Spleen (tissue), 11 donors: ENCODE measurements around the gene ZFYVE28. TPM values are rescaled to one million over a fixed set of nuclear protein-coding genes. Genes with fewer than 3 reads are reported as not detected.

Experiments used
- DNase-seq: peaks from one replicate; pipeline ENCODE4 v3.0.0-alpha.2; 2020
- H3K27ac ChIP-seq, 8 donors: fragments of 200-600 bp; sonication (generic) in 7 of 8; 1 replicate in 4 of 8; 2 replicates in 4 of 8; pipeline versions ENCODE4 v1.5.0 to v1.8.0; 2016 to 2021; ENCODE audit warnings: inconsistent platforms in 4 of 8, mild to moderate bottlenecking in 4 of 8, moderate library complexity in 1 of 8
- H3K27me3 ChIP-seq, 7 donors: fragments of 200-600 bp; sonication (generic) in 6 of 7; replicated peaks in 1 of 7; 1 replicate in 4 of 7; 2 replicates in 3 of 7; pipeline versions ENCODE4 v1.5.0 to v1.8.0; 2016 to 2021; ENCODE audit warnings: inconsistent platforms in 3 of 7, mild to moderate bottlenecking in 1 of 7
- H3K36me3 ChIP-seq, 6 donors: fragments of 200-600 bp; sonication (generic) in 5 of 6; 1 replicate in 4 of 6; 2 replicates in 2 of 6; pipeline versions ENCODE4 v1.5.0 to v1.8.0; 2016 to 2021; ENCODE audit warnings: inconsistent platforms in 2 of 6
- H3K4me1 ChIP-seq, 6 donors: fragments of 200-600 bp; sonication (generic) in 5 of 6; 1 replicate in 3 of 6; 2 replicates in 3 of 6; pipeline versions ENCODE4 v1.5.0 to v1.8.0; 2016 to 2021; ENCODE audit warnings: inconsistent platforms in 3 of 6
- H3K4me3 ChIP-seq, 8 donors: fragments of 200-600 bp; sonication (generic) in 7 of 8; 1 replicate in 4 of 8; 2 replicates in 4 of 8; pipeline versions ENCODE4 v1.5.0 to v1.8.0; 2016 to 2021; ENCODE audit warnings: inconsistent platforms in 4 of 8, mild to moderate bottlenecking in 4 of 8, moderate library complexity in 2 of 8
- H3K9me3 ChIP-seq, 8 donors: fragments of 200-600 bp; sonication (generic) in 7 of 8; 1 replicate in 4 of 8; 2 replicates in 4 of 8; pipeline versions ENCODE4 v1.5.0 to v1.8.0; 2016 to 2021; ENCODE audit warnings: inconsistent platforms in 4 of 8
- CTCF ChIP-seq, 11 experiments: fragments of 200-600 bp in 7 of 11; fragments of 450-650 bp in 4 of 11; sonication (generic) in 4 of 11; IDR thresholded peaks in 8 of 11; conservative IDR thresholded peaks in 3 of 11; 1 replicate in 7 of 11; 2 replicates in 4 of 11; pipeline versions ENCODE4 v1.4.0 to v1.8.0; 2016 to 2021; ENCODE audit warnings: antibody characterized with exemption in 11 of 11, inconsistent platforms in 4 of 11, mild to moderate bottlenecking in 1 of 11
- POLR2A ChIP-seq, 3 donors: fragments of 450-650 bp; IDR thresholded peaks; one replicate each; pipeline ENCODE4 v1.5.1; 2017; ENCODE audit warnings: antibody characterized with exemption in 3 of 3, mild to moderate bottlenecking in 1 of 3
- POLR2AphosphoS5 ChIP-seq, 3 donors: sonication (generic); formaldehyde crosslinking; IDR thresholded peaks; one replicate each; pipeline ENCODE4 v1.5.1; 2017; ENCODE audit warnings: antibody characterized with exemption in 3 of 3
- WGBS, 5 donors: extraction: QIAGEN DNeasy Blood & Tissue Kit in 3 of 5; methylation state at CpG; one replicate each; pipeline versions ENCODE4 v1.1.5 to v1.1.7; 2013 to 2018; 5-methylcytosine and 5-hydroxymethylcytosine counted together
- intact Hi-C: fragments of 100-400 bp; cut with DNase I; formaldehyde crosslinking; loops from one replicate; pipeline ENCODE4 v1.15.0; 2023; ENCODE audit warnings: low total_unique reads
- polyA plus RNA-seq, 3 donors: library from polyadenylated mRNA; stranded (reverse); fragments of 200-250 nt; gene quantifications; one replicate each; pipeline ENCODE4 v1.2.1, GENCODE V29; 2013
- total RNA-seq, 7 donors: library from RNA; depleted of rRNA in 3 of 7; stranded (reverse); fragments of >200 nt in 3 of 7; fragmentation: NEBNext Ultra II Directional in 4 of 7; extraction: Animal tissue kit (Norgen Biotek cat#: 25700) in 4 of 7; gene quantifications; one replicate each; pipeline versions ENCODE4 v1.1.0 to v1.2.1, GENCODE V29; 2016 to 2021
- donor health status: healthy with polysubstance abuse.
- donor health status: DM: no; HTN: no; CAD: no; lungs with moderate emphysema.
- donor health status: DM: no; HTN: no; CAD: no.
- donor health status: Bipolar disorder and iron deficiency.
- donor health status: healthy.
- donor health status: DM: no; HTN: no; CAD: no.
- donor health status: DM: yes; HTN: yes; CAD: no.

ZFYVE28 gene
- total and polyA plus RNA-seq, 10 donors = 2.7 to 31.3 (median 12.6) TPM

DNA sequence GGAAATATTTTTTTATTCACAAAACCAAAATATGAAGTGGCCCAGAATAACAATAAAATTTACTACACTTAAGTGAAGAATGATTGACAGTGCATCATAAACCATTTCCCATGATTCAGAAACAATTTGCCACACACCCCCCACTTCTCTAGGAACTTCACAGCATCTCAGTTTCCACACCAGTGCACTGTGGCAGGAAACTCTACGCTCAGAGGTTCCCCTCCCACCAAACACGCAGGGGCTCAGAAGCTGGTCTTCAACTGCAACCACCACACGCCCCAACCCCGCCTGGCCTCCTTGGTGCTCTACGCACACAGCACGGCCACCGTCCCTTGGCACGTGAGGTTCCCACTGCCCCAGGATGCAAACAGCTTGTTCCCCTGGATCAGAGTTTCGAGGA is 63.7 kb downstream of the ZFYVE28 start:
- no peaks in the 10 kb centered on the region for H3K27me3 ChIP-seq
- H3K36me3 ChIP-seq = peaks cover 0 to 11% (median 0%) of the 10 kb centered on the region in 6 donors
- TF ChIP-seq POLR2A (IDR thresholded peaks at IDR 0.05) (no peak), POLR2AphosphoS5 (IDR thresholded peaks at IDR 0.05) (peak; percentile 9 to 44 (median 20))
- no peaks in the 10 kb centered on the region for H3K9me3 ChIP-seq
- intact Hi-C loops = no loop called here
- H3K27ac ChIP-seq = no peak overlapping the region
- peak; percentile 78 for DNase-seq
- WGBS, 5 donors = 53 to 68% (median 61%) methylated on average over 9 of the region's 9 CpGs
- peaks cover 0 to 40% (median 14%) of the 10 kb centered on the region in 6 donors for H3K4me1 ChIP-seq
- no peak overlapping the region for H3K4me3 ChIP-seq

- TF ChIP-seq CTCF (IDR thresholded peaks at IDR 0.05 in 8 of 11, conservative IDR thresholded peaks at IDR 0.05 in 3 of 11) = peak in 5 of 11 experiments; percentile 17 to 48 (median 31)
- no peak for TF ChIP-seq POLR2A (IDR thresholded peaks at IDR 0.05)
- no peak for TF ChIP-seq POLR2AphosphoS5 (IDR thresholded peaks at IDR 0.05)
- Histone ChIP-seq H3K27ac (no peak overlapping the region), H3K9me3 (no peaks in the 10 kb centered on the region), H3K4me1 (peaks cover 0 to 40% (median 14%) of the 10 kb centered on the region in 6 donors), H3K4me3 (no peak overlapping the region), H3K36me3 (peaks cover 0 to 11% (median 0%) of the 10 kb centered on the region in 6 donors), H3K27me3 (no peaks in the 10 kb centered on the region)
- DNase-seq = no peak
- intact Hi-C loops = no loop called here
- 58 to 71% (median 61%) methylated on average over 6 of the region's 6 CpGs for WGBS, 5 donors
Observed at GRCh38 chr4:2354118-2354517, 64.3 kb downstream of the ZFYVE28 start.

- Histone ChIP-seq H3K4me3 (no peak overlapping the region), H3K4me1 (peaks cover 0 to 40% (median 14%) of the 10 kb centered on the region in 6 donors), H3K27me3 (no peaks in the 10 kb centered on the region), H3K9me3 (no peaks in the 10 kb centered on the region), H3K36me3 (peaks cover 0 to 11% (median 0%) of the 10 kb centered on the region in 6 donors), H3K27ac (no peak overlapping the region)
- intact Hi-C loops = no loop called here
- DNase-seq = peak; percentile 75
- TF ChIP-seq POLR2A (IDR thresholded peaks at IDR 0.05) = no peak
- TF ChIP-seq CTCF (IDR thresholded peaks at IDR 0.05 in 8 of 11, conservative IDR thresholded peaks at IDR 0.05 in 3 of 11) = no peak
- TF ChIP-seq POLR2AphosphoS5 (IDR thresholded peaks at IDR 0.05) = no peak
- 83 to 93% (median 86%) methylated on average over 18 to 30 of the region's 30 CpGs for WGBS, 5 donors
Observed at GRCh38 chr4:2353222-2354107, 65.0 kb downstream of the ZFYVE28 start.

GRCh38 chr4:2352729-2353221 is 65.7 kb downstream of the ZFYVE28 start:
- intact Hi-C loops = no loop called here
- 68 to 91% (median 89%) methylated on average over 4 to 5 of the region's 5 CpGs for WGBS, 5 donors
- TF ChIP-seq CTCF (IDR thresholded peaks at IDR 0.05 in 8 of 11, conservative IDR thresholded peaks at IDR 0.05 in 3 of 11) = no peak
- no peak for TF ChIP-seq POLR2A (IDR thresholded peaks at IDR 0.05)
- no peak for TF ChIP-seq POLR2AphosphoS5 (IDR thresholded peaks at IDR 0.05)
- Histone ChIP-seq H3K36me3 (peaks cover 0 to 11% (median 0%) of the 10 kb centered on the region in 6 donors), H3K4me1 (peaks cover 0 to 40% (median 14%) of the 10 kb centered on the region in 6 donors), H3K27me3 (no peaks in the 10 kb centered on the region), H3K27ac (no peak overlapping the region), H3K9me3 (peaks cover 0 to under 1% (median 0%) of the 10 kb centered on the region in 8 donors), H3K4me3 (no peak overlapping the region)
- DNase-seq = no peak
